ENCODE results near the gene VSIG10L2.

The VSIG10L2 gene

DNA sequence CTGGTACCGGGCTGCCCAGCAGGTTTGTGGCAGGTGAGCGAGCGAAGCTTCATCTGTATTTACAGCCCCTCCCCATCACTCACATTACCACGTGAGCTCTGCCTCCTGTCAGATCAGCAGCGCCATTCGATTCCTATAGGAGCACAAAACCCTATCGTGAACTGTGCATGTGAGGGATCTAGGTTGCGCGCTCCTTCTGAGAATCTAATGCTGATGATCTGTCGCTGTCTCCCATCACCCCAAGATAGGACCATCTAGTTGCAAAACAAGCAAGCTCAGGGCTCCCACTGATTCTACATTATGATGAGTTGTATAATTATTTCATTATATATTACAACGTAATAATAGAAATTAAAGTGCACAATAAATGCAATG lies 15.8 kb upstream of the VSIG10L2 start:
- no peak for DNase-seq

DNA sequence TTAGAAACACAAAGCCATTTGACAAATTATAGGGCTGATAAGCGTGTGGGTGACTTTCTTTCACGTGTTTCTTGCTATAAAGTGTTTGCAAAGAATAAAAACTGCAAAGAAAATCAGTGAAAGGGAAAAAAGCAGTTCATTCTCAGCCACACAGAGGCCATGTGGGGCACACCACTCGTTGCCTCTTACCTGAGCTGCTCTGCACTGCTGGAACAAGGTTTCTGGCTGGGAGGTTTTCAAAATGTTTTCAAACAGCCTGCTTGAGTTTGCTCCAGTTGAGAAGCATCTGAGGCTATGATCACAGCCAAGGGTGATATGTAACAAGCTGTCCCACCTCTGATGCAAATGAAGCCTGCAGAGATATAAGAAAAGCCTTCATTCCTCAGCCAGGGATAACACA lies 14.7 kb upstream of the VSIG10L2 start:
- DNase-seq: no peak

DNA sequence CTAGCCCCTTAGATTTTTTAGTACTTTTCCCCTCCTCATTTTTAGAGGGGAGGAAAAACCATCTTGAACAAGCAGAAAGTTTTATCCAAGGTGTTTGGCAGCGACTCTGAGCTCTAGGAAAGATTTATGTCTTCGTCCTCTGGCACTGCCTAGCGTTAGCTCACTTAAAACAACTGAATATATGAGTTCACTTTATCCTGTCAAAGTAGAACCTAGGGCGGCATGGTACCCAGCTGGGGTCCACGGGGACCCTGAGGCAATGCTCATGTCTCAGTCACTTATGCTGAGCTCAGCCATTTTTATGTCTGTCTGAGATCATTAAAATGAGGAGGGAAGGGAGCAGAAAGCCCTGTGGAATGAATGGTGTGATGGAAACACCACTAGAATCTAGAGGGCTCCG lies 14.2 kb upstream of the VSIG10L2 start:
- no peak for DNase-seq

DNA sequence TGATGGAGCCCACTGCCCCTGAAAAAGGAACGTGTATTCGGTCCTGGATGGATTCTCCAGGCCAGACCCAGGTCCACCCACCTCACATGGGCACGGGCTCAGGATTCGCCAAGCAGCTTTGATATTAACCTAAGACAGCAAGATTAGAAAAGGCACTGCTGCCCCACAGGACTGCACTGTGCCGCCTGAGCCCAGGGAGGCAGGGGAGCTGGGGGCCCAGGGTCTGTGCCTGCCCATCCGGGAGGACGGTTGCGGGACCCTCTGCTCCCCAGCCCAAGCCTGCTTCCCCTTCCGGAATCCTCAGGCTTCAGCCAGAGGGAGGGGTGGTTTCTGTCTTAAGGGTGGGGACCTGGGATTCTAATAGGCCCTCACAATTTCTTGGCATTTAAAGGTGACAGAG lies 13.5 kb upstream of the VSIG10L2 start:
- no peak for DNase-seq

DNA sequence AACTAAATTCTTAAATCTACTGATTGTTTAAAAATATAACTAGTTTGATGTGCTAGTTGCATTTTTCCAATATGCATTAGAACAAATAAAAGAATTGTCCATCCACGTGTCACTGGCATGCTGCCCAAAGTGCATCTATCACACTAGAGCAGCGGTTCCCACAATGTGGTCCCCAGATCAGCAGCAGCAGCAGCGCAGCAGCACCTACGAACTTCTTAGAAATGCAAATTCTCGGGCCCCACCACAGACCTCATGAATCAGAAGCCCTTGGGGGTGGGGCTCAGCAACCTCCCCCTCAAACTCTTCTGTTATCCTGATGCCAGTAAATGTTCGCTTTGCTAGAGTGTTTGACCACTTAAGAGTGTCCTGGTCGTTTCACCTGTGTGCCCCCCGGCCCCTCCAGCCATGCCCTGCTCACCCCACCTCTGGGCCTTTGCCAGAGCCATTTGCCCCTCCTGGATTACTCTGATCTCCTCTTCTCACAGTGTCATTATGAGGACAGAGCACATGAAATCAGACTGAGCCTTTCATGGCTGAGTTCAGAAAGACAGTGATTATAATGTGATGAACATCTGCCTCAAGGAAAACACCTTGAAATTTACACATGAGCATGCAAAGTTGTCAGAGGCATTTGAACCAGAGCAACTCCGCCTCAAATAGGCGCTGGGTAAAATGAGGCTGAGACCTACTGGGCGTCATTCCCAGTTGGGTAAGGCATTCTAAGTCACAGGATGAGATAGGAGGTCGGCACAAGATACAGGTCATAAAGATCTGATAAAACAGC lies 12.6 kb upstream of the VSIG10L2 start:
- no peak for DNase-seq

DNA sequence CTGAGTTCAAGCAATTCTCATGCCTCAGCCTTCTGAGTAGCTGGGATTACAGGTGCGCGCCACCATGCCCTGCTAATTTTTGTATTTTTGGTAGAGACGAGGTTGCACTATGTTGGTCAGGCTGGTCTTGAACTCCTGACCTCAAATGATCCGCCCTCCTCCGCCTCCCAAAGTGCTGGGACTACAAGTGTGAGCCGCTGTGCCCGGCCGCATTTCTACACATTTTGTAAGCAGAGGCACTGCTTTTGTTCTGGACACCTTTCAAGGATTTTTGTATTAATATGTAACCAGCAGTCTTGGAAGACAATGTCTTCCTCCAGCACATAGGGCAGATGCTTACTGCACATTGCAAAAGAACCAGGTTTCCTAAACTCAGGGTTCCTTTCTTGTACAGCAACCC lies 11.4 kb upstream of the VSIG10L2 start:
- DNase-seq: no peak

DNA sequence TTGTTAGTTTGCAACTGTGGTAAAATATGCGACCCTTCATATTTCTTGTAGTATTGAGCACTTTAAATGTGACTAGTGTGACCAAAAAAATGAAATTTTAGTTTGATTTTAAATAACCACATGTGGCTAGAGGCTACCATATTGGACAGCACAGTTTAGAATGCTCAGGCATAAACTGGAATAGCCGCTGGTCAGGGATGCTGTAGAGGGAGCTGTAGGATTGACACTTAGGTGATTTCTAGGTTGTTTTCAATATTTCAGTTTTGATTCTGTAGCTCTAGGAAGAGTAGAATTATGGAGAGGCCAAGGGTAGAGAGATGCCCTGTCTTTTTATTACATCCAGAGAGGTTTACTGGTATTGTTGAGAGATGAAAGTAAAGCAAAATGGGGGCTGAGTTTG lies 10.8 kb upstream of the VSIG10L2 start:
- DNase-seq: no peak

DNA sequence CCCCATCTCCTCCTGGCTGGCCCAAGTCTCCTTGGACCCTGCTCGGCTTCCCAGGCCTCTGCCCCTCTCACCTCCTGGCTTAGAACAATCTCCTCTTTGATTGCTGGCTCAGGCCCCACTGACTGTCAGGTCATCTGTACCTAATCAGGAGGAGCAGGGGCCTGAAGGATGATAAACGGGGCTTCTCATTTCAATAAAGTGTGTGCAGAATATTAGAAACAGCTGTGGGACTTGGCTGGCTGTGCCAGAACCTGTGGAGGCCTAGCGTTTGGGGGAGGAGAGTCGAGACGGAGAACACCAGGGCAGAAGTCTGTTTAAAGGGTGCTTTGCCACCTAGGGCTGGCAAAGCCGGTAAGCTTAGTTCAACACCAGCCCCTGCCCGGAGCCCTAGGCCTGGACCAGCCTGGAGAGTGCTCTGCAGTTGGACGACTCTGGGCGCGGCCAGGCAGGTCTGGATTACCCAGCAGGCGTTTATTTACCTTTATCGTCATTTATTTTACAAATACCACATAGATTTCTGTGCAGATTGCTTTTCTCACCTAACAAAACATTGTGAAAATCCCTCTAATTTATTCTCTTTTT lies 10.1 kb upstream of the VSIG10L2 start:
- no peak for DNase-seq

DNA sequence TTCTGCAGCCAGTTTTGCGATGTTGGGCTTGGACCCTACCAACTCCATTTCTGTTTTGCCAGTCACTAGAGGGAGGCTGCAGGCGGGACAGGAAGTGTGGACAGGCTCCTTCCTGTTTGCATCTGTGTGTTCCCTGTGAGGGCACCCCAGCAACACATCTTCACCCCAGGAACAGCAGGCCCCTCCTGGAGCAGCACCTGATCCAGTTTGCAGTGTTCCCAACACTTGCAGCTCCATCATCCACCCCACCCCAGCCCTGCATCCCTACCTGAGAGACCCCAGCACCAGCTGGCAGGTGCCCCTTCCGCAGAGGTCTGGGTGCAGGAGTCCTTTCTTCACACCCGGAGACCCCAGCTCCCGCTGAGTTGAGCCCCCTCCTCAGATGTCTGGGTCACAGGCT lies 7.4 kb upstream of the VSIG10L2 start:
- no peak for DNase-seq

DNA sequence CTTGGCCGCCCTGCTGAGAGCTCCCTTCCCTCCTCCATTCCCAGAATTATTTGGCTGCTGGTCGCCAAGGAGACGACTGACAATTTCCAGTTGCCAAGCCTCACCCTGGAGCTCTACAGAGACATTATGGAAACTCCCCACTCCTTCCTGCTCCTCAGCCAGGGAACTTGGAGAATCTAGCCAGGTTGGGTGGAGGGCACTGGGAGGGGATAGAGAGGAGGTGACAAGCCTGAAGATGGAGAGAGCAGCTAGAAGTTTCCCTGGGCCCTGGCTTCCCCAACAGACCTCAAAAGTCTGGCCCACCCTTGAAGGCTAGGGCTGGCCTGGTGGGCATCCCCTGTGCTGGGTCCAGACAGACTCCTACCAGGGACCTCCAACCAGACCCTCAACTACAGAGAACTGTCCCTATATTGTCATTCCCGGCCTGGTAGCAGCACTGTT lies 6.7 kb upstream of the VSIG10L2 start:
- no peak for DNase-seq

DNA sequence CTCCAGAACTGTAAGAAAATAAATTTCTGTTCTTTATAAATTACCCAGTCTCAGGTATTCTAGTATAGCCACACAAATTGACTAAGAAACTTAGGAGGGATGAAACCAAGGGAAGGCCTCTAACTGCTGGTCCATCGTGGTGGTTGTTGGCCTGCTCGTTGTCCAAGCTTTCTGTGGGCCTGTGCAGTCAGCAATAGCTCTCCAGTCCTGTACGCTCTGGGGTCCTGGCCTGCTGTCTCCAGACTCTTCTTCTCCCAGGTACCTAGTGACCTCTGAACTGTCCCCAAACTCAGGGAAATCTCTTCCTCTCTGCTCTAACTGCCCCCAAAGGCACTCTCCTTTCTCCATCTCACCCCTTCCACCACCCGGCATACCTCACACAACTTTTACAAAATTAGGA lies 5.7 kb upstream of the VSIG10L2 start:
- no peak for DNase-seq

DNA sequence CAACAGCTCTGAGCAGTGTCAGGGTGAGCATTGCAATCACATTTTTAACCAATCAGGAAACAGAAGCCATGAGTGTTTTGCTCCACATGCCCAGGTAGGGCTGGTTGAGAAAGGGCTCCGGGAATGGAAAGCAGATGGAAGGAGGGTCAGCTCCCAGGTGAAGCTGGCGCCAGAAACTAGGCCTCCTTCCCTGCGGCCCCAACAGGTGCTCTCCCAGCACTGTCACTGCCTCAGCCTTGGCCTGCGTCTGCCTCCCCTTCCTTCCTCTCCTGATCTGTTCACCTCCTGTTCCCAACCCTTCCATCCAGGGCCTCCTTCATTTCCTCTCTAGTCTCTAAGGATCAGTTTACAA lies 4.6 kb upstream of the VSIG10L2 start:
- no peak for DNase-seq

DNA sequence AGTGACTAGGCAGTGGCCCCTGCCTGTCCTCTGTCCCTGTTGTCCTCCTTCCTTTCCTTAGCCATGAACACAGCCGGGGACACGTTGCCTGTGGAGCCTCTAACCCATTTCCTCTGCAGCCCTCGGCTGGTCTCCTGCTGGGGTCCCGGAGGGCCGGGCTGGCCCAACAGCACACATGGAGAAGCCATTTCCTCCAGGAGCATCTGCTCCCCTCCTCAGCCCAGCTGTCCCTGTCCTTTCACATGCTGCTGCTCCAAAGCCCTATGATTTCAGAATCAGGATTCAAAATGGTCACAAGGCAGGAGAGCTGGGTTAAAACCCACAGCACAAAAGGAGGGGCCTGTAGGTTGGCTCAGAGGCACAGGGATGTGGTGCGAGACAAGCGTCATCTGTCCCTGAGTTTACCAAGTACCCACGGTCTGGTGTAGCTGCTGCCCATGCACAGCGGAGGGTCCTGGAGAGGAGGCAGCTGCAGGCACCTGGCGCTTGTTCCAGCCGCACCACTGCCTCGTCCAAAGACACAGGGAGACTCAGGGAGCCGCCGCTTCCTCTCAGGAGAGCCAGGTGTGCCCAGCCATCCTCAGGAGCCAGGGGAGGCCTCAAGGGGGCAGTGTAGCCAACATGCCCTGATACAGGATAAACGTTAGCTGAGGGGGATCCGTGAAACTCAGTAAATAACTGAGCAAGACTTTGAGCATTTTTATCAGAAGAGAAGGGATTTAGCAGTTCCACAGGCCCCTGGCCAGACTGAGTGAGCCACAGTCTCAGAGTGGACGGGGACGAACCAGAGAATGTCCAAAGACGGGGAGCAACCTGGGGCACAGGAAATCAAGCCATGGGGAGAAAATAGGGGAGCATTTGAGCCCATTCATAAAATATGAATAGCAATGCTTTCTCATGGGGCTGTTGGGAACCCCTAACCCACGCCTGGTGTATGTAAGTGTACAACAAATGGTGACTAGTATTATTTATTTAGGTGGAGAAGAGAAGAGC lies 3.9 kb upstream of the VSIG10L2 start:
- DNase-seq: peak; percentile 54

DNA sequence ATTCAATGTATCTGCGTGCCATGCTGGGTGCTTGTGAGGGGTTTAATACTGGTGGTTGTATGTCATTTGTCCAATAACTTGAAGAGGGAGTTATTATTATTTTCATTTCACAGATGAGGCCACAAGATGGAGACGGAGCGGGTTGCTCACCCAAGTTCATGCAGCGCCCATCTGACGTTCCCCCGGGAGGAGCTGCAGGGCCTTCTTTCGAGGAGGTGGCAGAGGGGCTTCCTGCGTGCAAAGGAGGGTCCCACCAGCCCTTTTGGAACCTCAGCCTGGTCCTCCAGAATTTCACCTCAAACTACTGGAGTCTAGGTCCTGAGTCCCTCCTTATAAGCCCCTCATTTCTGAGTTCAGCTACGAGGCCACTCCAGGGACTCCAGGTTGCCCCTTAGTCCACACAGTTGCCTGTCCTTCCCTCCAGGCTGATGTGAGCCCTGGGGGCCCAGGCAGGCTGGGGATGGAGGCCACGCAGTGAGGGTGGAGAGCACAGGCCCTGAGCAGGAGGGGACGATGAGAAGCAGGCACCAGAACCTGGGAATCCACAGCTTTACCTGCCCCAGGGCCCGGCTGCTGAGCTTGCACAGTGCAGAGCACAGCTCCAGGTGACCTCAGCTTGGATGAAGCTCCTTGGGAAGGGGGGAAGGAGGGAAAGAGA lies 2.9 kb upstream of the VSIG10L2 start:
- no peak for DNase-seq

DNA sequence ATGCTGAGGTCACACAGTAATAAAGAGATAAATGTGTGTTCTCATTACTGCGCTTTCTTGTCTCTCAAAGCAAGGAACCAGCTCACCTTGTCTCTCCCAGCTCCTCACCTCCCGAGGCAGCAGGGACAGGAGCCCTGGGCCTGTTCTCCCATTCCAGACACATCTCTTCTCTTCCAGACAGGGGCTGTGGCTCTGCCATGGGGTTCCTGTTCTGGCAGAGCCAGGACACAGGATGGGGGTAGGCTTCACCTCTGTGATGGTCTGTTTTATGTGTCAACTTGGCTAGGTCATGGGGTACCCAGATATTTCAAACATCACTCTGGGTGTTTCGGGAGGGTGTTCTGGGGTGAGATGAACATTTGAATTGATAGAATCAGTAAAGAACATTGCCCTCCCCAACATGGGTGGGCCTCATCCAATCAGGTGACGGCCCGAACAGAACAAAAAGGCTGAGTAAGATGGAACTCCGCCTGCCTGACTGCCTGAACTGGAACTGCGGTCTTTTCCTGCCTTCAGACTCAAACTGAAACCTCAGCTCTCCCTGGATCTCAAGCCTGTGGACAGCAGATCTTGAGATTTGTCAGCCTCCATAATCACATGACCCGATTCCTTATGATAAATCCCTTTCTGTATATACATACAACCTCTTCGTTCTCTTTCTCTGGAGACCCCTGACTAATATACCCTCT lies 2.0 kb upstream of the VSIG10L2 start:
- DNase-seq: no peak

DNA sequence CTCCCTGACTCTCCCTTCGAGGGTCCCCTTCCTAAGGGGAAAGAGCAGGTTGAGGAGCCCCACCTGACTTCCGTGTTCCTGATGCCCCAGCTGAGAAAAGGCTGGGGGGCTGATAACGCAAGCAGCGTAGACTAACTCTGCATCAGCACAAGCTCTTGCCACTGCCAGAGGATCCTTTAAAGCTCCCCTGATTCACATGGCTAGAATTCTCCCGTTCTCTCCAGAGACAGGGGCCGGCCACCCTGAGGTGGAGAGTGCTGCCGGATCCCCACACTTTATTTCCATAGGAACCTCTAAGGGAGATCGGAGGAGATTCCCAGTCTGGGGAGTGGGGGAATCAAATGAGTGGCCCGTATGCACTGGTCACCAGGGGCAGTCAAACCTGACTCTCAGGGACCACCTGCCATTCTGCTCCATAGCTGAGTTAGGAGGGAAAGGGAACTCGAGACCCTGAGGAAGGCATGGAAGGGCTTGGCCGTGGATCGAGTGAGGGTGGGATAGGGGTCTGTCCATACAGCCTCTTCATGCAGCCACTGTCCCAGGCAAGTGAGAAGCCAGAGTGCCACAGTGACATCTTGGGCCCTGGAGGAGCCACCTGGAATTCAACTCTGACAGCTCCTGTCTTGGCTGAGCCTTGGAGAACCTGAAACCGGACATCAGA lies 1.4 kb upstream of the VSIG10L2 start:
- no peak for DNase-seq

DNA sequence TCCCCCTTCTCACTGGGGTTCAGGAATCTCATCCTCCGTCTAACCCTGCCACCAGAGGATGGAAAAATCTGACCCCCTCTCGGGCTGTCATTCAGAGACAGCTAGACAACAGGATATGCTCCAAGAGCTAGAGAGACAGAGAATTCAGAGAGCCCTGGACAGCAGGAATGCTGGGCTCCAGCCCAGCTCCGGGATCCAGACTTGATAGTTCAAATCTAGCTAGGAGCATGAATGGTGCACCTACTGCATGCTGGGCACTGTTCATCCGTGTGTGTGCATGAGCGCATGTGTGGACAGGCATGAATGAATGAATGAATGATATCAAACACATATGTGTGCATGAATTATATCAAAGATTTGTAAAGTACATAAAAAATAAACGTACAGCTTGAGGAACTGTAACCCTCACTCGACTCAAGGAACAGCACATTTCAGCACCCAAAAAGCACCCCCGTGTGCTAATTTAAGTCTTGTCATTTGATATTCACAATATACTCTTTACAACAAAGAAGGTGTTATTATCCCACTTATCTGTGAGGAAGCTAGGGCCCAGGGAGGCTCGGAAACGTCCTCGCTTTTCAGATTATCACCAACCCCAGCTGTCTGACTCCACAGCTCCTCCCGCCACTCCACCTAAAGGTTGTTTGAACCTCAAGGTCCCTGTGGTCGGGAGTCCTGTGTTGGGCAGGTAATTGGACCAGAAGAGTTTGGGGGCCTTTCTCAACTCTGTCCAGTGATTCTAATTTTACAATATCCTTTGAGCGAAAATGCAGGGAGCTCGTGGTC lies 640 bp upstream of the VSIG10L2 start:
- DNase-seq: no peak

DNA sequence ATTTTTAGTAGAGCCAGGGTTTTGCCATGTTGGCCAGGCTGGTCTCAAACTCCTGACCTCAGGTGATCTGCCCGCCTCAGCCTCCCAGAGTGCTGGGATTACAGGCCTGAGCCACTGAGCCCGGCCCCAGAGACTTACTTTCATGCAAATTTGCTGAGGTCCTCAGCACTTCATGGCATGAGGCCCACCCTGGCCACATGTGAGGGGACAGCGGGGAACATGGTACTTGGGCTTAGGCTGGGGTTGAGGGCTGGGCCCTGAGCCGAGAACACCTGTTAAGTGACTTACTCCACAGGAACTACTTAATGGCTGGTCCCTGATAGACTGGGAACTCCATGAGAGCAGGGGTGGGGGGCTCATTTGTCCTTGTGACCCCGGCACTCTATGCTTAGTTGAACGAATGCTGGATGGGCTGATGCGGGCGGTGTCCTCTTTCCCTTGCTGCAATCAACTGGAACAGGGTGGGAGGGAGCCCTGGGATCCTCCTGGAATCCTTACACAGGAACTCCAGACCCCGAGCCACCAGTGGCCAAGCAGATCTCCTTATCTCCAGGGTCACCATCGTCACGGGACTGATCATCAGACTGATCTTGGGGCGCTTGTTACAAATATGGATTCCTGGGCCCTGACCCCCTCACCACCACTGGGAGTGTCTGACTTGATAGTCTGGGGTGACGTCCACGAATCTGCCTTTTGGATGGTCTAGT lies 1.0 kb downstream of the VSIG10L2 start:
- DNase-seq: no peak

DNA sequence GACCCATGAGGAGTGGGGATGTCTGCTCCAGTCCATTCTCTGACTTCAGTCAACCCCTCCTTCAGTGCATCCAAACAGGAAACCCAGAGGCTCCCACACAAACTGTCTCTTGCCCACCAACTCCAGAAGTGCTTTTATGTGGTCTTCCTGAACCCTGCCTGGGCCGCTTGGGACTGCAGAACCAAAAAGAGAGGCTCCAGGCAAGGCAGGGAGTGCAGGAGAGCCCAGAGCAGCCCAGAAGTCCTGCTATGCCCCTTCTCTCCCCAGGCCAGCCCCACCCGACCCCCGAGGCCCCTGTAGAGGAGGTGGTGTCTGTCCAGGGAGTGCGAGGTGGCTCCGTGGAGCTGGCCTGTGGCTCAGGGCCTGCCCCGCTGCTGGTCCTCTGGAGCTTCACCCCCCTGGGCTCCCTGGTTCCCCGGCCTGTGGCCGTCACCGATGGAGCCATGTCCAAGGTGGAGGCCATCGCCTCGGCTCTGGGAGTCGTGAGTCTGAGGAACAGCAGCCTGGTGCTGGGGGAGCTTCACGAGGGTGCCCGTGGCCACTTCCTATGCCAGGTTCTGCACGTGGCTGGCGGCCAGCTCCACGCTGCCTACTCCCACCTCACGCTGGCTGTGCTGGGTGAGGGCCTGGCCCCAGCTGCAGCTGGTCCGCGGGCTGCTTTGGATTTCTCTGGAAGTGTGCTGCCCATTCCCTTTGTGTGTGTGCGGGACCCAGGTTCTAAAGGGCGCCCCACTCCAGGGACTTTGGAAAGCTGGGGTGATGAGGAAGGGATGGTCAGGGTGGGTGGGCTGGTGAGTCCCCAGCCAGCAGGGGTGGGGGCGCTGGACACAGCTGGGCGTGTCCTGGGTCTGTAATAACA lies 1.8 kb downstream of the VSIG10L2 start:
- no peak for DNase-seq

Data from stimulated activated CD4-positive, alpha-beta T cell treated with anti-CD3 and anti-CD28 coated beads, Interleukin-4, amount 100 ng/mL, for 24 hours (primary cell).